Activated CD4-positive, CD25-positive, alpha-beta regulatory T cell treated with anti-CD3 and anti-CD28 coated beads, Interleukin-2, amount 50 U/mL, for 16 hours (primary cell): ENCODE results near the gene KCNK1.

Experiments
- DNase-seq: peaks from one replicate; pipeline ENCODE4 v3.0.0-alpha.2; 2020; ENCODE audit warnings: low read depth, low spot score

KCNK1 gene

DNA sequence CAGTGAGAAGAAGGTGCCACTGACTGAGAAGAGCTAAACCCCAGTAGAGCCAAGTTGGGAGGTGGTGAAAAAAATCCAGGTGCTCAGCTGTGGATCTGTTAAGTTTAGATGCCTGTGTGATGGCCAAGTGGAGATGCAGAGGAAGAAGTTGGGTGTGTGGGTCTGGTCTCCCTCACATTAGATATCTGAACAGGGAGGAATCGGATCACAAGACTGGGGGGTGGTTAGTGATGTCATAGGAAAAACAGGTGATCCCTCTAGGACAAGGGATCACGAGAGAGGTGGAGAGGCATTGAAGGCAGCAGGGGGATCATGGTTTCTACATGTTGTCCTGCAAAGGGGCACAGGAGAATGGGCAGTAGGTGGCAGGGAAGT is 22.6 kb downstream of the KCNK1 start:
- DNase-seq, result no peak

DNA sequence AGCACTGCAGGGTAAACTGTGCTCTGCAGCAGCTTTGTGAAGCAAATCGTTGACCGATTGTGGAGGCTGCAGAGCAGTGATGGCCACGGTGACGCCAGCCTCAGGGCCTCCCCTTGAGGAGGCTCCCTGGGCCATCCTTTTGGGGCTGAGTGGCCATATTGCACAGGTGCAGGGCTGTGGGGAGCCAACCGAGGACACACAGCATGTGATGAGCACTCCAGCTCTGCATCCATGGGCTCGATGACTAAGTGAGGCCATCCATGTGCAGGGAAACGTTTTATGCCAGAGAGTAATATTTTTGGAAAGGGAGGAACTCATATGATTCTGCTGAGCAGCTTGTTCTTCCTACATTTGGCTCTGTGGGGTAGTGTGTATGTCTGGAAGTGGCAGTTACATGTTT is 24.6 kb downstream of the KCNK1 start:
- no peak for DNase-seq

- DNase-seq, result no peak
These were observed 25.7 kb downstream of the KCNK1 start for GRCh38 chr1:233639611-233640010.

DNA sequence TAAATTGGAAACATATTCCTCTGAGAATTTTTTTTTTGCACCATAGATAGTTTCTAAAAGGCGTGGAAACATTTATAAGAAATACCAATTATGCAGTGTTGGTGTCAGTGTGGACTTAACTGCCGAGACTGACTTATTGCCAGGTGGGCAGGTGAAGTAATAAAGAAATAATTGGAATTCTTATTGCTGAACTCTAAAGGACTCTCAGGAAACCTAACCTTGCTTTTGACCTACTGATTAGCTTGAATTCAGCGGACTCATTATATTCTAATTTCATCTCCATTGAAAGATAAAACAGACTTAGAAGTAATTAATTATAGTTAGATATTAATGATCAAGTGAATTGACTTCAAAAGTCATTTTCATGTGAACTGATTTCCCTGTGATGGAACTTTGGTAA is 26.3 kb downstream of the KCNK1 start:
- DNase-seq, result no peak

DNA sequence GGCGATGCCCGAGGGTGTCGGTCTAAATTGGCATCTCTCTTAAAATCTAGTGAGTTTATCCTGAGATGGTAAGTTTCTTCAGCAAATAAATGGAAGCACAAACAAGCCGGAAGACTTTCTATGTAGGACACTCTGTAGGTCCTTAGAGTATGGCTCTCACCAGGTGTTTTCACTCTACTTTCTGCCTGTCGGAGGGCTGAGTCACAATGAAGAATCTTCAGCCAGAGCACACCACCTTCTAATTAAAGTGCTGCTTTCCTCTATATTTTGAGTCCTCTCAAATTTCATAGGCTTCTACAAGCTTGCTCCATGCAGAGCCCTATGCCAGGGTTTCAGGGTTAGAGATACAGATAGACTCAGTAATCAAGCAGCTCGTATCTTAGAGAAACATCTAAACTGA is 27.1 kb downstream of the KCNK1 start:
- no peak for DNase-seq

DNA sequence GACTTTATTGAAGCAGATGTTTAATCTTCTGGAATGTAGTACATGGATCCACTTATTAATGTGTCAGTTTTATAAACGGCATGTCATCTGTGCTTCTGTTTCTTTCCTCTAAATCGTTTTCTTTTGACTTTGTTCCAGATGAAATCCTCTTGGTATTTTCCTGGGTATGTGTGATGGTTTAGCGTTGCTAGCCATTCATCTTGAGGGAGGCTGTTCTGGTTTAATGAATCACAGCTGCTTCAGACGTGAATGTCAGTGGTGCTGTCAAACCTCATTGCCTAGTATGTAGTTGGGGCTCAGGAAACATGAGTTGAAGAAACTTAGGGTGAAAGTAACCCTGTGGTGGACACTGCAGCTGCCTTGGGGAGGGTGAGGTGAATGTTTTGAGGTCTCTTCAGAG is 33.2 kb downstream of the KCNK1 start:
- DNase-seq, result no peak

- DNase-seq, result no peak
These were observed 33.7 kb downstream of the KCNK1 start for GRCh38 chr1:233647636-233648035.

DNA sequence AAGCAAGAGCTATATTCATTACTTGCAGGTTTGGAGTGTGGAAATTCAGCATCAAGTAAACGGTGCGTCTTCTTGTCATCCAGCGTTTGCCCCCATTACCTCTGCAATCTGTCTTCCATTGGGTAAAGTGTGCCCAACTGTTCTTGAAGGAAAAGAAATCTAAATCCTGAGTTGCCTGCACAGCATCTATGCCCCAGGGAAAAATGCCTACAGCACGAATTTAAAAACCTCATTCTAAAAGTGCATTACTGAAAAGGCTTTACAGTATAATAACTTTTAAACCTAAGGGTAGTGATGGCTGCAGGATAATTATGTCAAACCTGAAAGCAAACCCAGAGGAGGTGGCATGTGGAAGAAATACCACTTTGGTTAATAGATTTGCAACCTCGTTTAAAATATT is 37.2 kb downstream of the KCNK1 start:
- no peak for DNase-seq

- DNase-seq, result no peak
These were observed 37.8 kb downstream of the KCNK1 start for GRCh38 chr1:233651563-233652233.

- DNase-seq, result no peak
These were observed 38.6 kb downstream of the KCNK1 start for GRCh38 chr1:233652526-233652925.

GRCh38 chr1:233654658-233655280 is 40.9 kb downstream of the KCNK1 start:
- DNase-seq, result no peak

GRCh38 chr1:233655301-233655740 is 41.4 kb downstream of the KCNK1 start:
- DNase-seq, result no peak

DNA sequence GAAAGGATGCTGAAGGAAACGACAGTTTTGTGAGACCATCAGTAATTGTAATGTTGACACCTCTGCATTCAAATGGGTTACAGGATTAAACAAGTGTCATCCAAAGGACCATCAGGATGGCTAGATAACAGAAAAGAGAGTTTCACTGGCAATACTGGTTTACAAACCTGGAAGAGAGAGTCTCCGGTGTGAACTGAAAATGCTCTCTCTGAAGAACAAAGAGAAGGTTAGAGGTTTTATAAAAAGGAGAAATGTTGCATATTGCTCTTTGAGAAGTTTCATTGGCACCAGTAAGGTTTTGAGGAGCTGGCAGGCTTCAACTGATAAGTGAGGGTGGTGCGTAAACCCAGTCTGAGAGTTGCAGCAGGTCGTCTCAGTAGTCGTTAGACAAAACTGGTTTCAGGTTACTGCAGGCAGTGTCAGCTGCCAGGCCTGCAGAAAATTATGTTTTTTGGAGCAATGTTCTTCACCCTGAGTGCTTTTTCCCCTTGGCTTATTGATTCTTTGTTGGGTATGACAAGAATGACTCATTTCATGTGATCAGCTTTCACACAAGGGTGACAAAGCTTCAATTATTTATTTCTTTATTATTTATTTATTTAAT is 42.2 kb downstream of the KCNK1 start:
- DNase-seq, result no peak

DNA sequence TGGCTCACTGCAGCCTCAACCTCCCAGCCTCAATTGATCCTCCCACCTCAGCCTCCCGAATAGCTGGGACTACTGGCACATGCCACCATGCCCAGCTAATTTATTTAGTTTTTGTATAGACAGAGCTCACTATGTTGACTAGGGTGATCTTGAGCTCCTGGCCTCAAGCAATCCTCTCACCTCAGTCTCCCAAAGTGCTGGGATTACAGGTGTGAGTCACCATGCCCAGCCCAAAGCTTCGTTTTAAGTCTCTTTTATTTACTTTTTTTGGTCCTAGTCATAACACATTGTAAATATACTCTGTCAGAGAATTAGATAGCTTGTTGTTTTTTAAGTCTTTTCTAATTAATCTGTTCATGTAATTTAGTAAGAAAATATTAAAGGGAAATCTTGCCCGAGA is 42.8 kb downstream of the KCNK1 start:
- no peak for DNase-seq

DNA sequence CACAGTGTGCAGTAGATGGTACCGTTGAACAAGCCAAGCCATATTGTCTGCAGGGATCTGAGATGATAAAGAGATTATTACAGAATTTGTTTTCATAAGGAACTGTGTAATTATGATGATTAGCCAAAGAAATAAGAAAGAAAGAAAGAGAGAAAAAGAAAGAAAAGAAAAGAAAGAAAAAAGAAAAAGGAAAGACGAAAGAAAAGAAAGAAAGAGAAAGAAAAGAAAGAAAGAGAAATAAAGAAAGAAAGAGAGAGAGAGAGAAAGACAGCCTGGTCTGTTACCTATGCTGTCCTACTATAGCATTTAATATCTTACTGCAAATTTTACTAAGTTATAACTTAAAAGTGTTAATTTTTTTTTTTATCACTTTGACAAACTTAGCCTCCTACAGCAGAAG is 43.6 kb downstream of the KCNK1 start:
- no peak for DNase-seq

DNA sequence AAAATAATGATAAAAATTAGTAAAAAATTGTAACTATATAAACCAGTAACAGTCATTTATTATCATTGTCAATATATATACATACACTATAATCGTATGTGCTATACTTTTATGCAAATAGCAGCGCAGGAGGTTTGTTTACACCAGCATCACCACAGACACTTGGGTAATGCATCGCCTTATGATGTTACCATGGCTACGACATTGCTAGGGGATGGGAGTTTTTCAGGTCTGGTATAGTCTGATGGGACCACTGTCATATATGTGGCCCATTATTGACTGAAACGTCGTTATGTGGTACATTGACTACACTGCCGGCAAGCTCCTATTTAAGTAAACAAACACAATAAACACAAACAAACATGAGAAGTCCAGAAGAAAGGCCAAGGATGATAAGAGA is 45.6 kb downstream of the KCNK1 start:
- no peak for DNase-seq

DNA sequence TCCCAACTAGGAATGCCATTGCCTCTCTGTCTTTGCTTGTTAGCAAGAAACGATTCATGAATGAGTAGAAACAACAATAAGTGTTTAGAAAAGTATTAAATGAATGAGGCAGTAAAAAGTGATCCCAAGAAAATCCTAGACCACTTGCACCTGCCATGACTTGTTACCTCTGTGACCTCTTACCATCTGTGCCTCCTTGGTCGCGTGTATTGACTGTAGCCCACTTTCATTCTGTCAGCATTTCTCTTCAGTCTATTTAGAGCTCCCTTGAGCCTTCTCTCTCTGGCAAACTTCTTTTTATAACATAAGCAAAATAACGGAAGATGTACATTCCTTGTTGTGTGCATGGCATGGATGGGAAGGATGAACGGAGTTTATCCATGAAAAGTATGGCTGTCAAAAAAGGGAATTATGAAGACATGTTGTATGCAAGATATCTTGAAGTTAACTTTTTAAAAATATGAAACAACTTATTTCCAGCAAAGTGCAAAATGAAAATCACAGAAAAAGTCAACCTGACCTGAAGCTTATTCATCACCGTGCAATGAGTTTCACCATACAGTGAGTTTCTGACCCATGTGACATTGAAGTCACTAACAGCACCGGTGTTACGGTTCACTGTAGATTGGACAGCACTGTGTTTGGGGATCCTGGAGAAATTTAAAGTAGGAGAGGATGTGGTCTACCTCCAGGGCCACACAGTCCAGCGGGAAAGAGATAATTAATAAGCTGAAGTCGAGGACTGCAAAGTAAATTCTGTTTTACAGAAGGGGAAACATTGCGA is 47.7 kb downstream of the KCNK1 start:
- DNase-seq, result no peak

- DNase-seq, result no peak
These were observed 48.8 kb downstream of the KCNK1 start for GRCh38 chr1:233662575-233663304.

DNA sequence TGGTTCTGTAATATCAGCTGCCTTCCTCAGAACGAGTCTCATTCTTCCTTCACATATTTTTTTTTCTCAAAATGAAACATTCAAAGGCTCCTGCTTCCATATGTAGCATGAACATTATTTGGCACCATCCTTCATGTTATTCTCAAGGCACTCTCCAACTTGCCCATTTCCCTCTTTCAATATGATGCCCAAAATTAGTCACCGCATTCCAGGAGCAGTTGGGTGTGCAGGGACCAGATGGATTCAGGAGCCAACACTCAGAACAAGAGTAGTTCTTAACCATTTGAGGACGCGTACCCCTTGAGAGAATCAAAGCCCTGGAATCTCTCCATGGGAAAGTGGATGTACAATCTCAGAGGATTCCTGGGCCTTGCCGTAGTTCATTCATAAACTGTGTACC is 50.3 kb downstream of the KCNK1 start:
- no peak for DNase-seq

GRCh38 chr1:233664804-233665574 is 51.1 kb downstream of the KCNK1 start:
- no peak for DNase-seq
